H1 (cell line): ENCODE data around the gene ULBP1. TPM values are rescaled to one million over a fixed set of nuclear protein-coding genes. Genes with fewer than 3 reads are reported as not detected.

ENCODE experiments used
- ATF2 ChIP-seq: IDR thresholded peaks from 2 replicates; pipeline ENCODE4 v1.6.1; 2012; ENCODE audit warnings: low read length, inconsistent platforms
- BACH1 ChIP-seq: IDR thresholded peaks from 2 replicates; pipeline ENCODE4 v1.6.1; 2012; ENCODE audit warnings: low read length, improper control_type of control experiment
- CREB1 ChIP-seq: IDR thresholded peaks from 2 replicates; pipeline ENCODE4 v1.6.1; 2012; ENCODE audit warnings: inconsistent platforms
- EP300 ChIP-seq, 2 experiments: IDR thresholded peaks; 1 replicate in 1 of 2; 2 replicates in 1 of 2; pipeline ENCODE4 v1.6.1; 2011 to 2012; ENCODE audit warnings: low read depth in 2 of 2, low read length in 2 of 2, mild to moderate bottlenecking in 2 of 2, borderline replicate concordance in 1 of 2, inconsistent platforms in 1 of 2, moderate library complexity in 1 of 2
- GABPA ChIP-seq: IDR thresholded peaks from 2 replicates; pipeline ENCODE4 v1.6.1; 2011; ENCODE audit warnings: mild to moderate bottlenecking, low read length, moderate library complexity, borderline replicate concordance; ENCODE audit not compliant: insufficient read depth
- RAD21 ChIP-seq, 2 experiments: IDR thresholded peaks in 1 of 2; conservative IDR thresholded peaks in 1 of 2; 2 replicates each; pipeline ENCODE4 v1.6.1; 2011; ENCODE audit warnings: low read depth in 2 of 2, low read length in 2 of 2, improper control_type of control experiment in 1 of 2, inconsistent platforms in 1 of 2, mild to moderate bottlenecking in 1 of 2, moderate library complexity in 1 of 2
- polyA plus RNA-seq, 7 experiments: library from polyadenylated mRNA; depleted of rRNA in 3 of 7; stranded (reverse) in 5 of 7; unstranded in 2 of 7; fragments of >200 nt in 5 of 7; fragments of 200-250 nt in 2 of 7; gene quantifications; 1 replicate in 5 of 7; 2 replicates in 1 of 7; 4 replicates in 1 of 7; pipeline versions ENCODE4 v1.2.1 to v1.2.3, GENCODE V29; 2011 to 2013; ENCODE audit warnings: missing spikeins in 2 of 7, mixed read lengths in 2 of 7
- total RNA-seq: library from RNA; stranded (reverse); fragmentation: NEBNext Ultra II Directional; extraction: Animal tissue kit (Norgen Biotek cat#: 25700); gene quantifications from 2 replicates; pipeline ENCODE4 v1.2.1, GENCODE V29; 2021
- TF ChIP-seq, protein P1 (sequence below): fragments of 300-600 bp; sonication (generic); IDR thresholded peaks from 2 replicates; pipeline ENCODE4 v1.7.1; 2012; ENCODE audit warnings: low read length, moderate library complexity, mild to moderate bottlenecking, inconsistent platforms; ENCODE audit not compliant: insufficient replicate concordance
- TF ChIP-seq, protein P2 (sequence below): IDR thresholded peaks from 2 replicates; pipeline ENCODE4 v1.6.1; 2012; ENCODE audit warnings: inconsistent platforms

Gene ULBP1
- total and polyA plus RNA-seq, 2 of the 8 experiments (the other 6 are each of a cell fraction or from before 2014, with no cell fraction given) = 0.32 to 0.60 TPM

- TF ChIP-seq, protein P1, sequence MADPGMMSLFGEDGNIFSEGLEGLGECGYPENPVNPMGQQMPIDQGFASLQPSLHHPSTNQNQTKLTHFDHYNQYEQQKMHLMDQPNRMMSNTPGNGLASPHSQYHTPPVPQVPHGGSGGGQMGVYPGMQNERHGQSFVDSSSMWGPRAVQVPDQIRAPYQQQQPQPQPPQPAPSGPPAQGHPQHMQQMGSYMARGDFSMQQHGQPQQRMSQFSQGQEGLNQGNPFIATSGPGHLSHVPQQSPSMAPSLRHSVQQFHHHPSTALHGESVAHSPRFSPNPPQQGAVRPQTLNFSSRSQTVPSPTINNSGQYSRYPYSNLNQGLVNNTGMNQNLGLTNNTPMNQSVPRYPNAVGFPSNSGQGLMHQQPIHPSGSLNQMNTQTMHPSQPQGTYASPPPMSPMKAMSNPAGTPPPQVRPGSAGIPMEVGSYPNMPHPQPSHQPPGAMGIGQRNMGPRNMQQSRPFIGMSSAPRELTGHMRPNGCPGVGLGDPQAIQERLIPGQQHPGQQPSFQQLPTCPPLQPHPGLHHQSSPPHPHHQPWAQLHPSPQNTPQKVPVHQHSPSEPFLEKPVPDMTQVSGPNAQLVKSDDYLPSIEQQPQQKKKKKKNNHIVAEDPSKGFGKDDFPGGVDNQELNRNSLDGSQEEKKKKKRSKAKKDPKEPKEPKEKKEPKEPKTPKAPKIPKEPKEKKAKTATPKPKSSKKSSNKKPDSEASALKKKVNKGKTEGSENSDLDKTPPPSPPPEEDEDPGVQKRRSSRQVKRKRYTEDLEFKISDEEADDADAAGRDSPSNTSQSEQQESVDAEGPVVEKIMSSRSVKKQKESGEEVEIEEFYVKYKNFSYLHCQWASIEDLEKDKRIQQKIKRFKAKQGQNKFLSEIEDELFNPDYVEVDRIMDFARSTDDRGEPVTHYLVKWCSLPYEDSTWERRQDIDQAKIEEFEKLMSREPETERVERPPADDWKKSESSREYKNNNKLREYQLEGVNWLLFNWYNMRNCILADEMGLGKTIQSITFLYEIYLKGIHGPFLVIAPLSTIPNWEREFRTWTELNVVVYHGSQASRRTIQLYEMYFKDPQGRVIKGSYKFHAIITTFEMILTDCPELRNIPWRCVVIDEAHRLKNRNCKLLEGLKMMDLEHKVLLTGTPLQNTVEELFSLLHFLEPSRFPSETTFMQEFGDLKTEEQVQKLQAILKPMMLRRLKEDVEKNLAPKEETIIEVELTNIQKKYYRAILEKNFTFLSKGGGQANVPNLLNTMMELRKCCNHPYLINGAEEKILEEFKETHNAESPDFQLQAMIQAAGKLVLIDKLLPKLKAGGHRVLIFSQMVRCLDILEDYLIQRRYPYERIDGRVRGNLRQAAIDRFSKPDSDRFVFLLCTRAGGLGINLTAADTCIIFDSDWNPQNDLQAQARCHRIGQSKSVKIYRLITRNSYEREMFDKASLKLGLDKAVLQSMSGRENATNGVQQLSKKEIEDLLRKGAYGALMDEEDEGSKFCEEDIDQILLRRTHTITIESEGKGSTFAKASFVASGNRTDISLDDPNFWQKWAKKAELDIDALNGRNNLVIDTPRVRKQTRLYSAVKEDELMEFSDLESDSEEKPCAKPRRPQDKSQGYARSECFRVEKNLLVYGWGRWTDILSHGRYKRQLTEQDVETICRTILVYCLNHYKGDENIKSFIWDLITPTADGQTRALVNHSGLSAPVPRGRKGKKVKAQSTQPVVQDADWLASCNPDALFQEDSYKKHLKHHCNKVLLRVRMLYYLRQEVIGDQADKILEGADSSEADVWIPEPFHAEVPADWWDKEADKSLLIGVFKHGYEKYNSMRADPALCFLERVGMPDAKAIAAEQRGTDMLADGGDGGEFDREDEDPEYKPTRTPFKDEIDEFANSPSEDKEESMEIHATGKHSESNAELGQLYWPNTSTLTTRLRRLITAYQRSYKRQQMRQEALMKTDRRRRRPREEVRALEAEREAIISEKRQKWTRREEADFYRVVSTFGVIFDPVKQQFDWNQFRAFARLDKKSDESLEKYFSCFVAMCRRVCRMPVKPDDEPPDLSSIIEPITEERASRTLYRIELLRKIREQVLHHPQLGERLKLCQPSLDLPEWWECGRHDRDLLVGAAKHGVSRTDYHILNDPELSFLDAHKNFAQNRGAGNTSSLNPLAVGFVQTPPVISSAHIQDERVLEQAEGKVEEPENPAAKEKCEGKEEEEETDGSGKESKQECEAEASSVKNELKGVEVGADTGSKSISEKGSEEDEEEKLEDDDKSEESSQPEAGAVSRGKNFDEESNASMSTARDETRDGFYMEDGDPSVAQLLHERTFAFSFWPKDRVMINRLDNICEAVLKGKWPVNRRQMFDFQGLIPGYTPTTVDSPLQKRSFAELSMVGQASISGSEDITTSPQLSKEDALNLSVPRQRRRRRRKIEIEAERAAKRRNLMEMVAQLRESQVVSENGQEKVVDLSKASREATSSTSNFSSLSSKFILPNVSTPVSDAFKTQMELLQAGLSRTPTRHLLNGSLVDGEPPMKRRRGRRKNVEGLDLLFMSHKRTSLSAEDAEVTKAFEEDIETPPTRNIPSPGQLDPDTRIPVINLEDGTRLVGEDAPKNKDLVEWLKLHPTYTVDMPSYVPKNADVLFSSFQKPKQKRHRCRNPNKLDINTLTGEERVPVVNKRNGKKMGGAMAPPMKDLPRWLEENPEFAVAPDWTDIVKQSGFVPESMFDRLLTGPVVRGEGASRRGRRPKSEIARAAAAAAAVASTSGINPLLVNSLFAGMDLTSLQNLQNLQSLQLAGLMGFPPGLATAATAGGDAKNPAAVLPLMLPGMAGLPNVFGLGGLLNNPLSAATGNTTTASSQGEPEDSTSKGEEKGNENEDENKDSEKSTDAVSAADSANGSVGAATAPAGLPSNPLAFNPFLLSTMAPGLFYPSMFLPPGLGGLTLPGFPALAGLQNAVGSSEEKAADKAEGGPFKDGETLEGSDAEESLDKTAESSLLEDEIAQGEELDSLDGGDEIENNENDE = no peak
- no peak for TF ChIP-seq GABPA
- TF ChIP-seq EP300 (IDR thresholded peaks at IDR 0.05; ENCODE audit: borderline replicate concordance in 1 of 2, low read depth in 2 of 2, low read length in 2 of 2) = no peak
- TF ChIP-seq CREB1 = no peak
- TF ChIP-seq RAD21 (IDR thresholded peaks at IDR 0.05 in 1 of 2, conservative IDR thresholded peaks at IDR 0.05 in 1 of 2; ENCODE audit: low read depth in 2 of 2, low read length in 2 of 2) = no peak
- TF ChIP-seq, protein P2, sequence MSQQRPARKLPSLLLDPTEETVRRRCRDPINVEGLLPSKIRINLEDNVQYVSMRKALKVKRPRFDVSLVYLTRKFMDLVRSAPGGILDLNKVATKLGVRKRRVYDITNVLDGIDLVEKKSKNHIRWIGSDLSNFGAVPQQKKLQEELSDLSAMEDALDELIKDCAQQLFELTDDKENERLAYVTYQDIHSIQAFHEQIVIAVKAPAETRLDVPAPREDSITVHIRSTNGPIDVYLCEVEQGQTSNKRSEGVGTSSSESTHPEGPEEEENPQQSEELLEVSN = no peak
- TF ChIP-seq ATF2 = no peak
- no peak for TF ChIP-seq BACH1
Measured at GRCh38 chr6:149978610-149979009, 14.9 kb downstream of the ULBP1 start (continued).
